ENCODE measurements around the gene AP1AR.
"Not testable (repeated sequence)": the region's sequence is repeated elsewhere in the genome, so short reads cannot be mapped to it uniquely, and the experiment has no call there.

DNA sequence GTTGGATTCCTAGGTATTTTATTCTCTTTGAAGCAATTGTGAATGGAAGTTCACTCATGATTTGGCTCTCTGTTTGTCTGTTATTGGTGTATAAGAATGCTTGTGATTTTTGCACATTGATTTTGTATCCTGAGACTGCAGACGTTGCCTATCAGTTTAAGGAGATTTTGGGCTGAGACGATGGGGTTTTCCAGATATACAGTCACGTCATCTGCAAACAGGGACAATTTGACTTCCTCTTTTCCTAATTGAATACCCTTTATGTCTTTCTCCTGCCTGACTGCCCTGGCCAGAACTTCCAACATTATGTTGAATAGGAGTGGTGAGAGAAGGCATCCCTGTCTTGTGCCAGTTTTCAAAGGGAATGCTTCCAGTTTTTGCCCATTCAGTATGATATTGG lies 73.9 kb downstream of the AP1AR start:
- TF ChIP-seq, protein P1, sequence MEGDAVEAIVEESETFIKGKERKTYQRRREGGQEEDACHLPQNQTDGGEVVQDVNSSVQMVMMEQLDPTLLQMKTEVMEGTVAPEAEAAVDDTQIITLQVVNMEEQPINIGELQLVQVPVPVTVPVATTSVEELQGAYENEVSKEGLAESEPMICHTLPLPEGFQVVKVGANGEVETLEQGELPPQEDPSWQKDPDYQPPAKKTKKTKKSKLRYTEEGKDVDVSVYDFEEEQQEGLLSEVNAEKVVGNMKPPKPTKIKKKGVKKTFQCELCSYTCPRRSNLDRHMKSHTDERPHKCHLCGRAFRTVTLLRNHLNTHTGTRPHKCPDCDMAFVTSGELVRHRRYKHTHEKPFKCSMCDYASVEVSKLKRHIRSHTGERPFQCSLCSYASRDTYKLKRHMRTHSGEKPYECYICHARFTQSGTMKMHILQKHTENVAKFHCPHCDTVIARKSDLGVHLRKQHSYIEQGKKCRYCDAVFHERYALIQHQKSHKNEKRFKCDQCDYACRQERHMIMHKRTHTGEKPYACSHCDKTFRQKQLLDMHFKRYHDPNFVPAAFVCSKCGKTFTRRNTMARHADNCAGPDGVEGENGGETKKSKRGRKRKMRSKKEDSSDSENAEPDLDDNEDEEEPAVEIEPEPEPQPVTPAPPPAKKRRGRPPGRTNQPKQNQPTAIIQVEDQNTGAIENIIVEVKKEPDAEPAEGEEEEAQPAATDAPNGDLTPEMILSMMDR (IDR thresholded peaks at IDR 0.05; ENCODE audit: low read length), result not testable (repeated sequence)
- TF ChIP-seq EZH2 (IDR thresholded peaks at IDR 0.05; ENCODE audit: borderline replicate concordance, low read length), result not testable (repeated sequence)

All from OCI-LY1 (cell line).